Hippocampal formation (tissue), 2 donors: ENCODE results near the gene GRM7.
A peak's percentile ranks its signal among the peaks of the same experiment; 100 is the strongest.

Experiments used
- DNase-seq, 2 donors: peaks; one replicate each; lab custom pipeline; 2025; lab: John Stamatoyannopoulos, UW

GRM7 gene

DNA sequence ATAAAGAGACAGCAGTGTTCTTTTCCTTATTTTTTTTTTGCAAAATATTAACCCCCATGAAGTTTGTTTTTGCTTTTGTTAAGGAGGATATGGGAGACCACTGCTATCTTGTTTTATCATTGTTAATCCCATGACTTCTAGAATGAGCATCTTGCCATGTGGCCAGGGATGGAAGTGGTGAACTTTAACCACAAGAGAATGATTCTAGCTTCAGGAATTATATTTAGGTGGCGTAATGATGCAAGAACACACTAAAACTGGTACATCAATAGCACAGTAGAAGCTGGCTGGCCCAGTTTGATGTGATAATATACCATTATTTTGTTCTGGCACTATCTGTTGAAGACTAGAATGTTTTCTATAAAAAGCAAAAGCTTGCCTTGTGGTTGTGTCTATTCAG lies 720.9 kb downstream of the GRM7 start:
- no peak for DNase-seq

DNA sequence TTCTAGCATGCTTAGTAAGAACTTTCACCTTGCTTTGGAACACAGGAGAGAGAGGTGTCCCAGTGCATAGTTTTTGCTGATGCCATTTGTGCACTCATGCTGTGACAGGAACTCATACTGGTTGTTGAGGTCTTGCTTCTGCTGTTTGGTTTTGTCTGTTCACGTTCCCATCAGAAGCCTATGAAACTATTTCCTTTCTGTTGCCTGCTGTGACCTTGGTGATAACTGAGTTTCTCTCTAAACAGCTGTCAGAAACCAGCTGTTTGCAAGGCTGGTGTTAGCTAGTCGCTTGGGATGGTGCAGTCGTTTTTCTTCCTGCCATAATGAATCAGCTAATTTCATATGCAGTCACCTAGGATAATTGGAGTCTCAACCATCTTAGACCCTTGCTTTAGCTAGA lies 724.1 kb downstream of the GRM7 start:
- no peak for DNase-seq

DNA sequence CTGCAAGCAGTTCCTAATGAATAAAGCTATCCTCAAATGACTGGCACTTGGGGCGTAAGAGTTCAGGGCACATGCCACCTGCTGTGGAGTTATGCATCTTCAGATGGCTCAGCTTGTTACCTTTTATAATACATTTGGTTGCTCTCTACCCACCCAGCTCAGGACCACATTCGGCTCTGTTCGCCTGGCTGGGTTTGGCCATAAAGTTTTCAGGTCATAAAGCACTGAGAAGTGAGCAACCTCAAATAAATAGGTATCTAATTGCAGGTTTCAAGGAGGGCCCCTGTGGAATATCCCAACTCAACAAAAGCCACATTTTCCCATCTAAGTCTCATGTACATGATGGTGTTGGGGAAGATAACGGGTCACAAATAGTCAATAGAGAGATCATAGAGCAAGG lies 727.3 kb downstream of the GRM7 start:
- no peak for DNase-seq

DNA sequence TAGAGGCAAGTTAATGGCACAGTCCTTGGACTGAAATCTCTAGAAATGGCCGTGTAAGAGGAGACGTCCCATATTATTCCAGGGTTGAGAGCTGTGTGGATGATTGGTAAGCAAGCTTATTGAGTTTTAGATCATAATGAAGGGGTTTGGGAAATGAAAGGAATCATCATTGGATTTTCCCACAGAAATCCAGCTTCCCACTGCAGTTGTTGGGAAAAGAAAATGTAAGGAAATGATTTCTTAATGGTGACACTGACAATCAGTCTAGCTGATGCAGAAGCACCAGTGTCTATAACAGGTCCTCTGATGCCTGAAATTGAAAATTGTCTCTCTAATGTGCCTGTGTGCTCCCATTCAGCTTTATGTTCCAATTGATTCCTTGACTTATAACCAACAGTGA lies 728.6 kb downstream of the GRM7 start:
- no peak for DNase-seq

DNA sequence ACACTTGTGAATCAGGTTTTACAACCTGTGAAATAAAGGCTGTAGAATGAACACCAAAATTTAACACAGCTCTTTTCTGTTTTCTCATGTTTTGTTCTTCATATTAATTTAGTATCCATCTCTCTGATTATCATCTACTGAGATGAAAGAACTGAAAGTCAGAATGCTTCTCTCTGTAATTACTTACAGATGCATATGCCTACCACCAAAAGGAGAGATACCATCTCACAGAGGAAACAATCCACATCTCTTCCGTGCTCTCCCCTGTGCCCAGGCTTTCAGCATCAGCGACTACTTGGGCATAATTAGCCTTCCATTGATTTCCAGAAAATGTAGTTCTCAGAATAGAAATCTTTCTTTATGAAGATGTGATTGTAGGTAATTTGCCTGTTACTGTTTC lies 741.4 kb downstream of the GRM7 start:
- no peak for DNase-seq

DNA sequence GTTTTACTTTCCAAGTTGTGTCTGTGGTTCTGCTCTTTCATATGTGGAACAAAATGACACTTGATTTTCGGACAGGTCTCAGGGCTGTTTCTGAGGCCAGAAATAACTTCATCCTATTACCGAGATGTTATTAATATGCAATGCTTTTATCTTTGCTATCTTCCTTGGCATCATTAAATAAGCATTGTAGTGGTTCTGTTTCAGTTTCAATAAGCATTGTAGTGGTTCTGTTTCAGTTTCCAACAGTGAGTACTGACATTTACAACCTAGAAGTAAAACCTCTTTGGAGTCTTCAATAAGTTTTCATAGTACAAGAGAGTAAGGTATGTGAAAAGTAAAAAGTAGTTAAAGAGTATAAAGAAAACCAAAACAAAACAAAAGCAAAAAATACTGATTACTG lies 746.2 kb downstream of the GRM7 start:
- DNase-seq, result no peak

DNA sequence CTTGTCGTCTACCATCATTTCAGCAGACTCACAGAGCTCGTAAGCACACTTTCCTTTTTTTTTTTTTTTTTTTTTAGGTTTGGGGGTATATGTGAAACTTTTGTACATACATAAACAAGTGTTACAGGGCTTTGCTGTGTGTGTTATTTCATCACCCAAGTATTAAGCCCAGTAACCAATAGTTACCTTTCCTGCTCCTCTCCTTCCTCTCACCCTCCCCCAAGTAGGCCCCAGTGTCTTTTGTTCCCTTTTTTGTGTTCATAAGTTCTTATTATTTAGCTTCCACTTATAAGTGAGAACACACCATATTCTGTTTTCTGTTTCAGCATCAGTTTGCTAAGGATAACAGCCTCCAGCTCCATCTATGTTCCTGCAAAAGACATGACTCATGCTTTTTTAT lies 746.8 kb downstream of the GRM7 start:
- no peak for DNase-seq

DNA sequence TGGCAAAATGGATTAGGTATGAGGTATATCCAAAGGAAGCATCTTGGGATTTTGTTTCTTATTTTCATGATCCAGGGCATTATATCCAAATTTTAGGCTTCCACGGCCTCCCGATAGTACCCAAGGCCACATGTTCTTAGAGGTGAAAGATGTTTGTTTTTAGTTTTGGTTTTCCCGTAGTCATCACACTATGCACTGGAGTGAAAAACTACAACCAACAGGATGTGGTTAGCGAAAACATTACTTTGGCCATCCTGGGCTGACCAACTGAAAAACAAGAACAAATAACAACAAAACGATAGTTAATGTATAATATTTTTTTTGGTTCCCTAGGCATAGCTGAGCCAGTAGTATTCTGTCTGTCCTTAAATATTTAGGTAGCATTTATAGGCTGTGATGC lies 749.7 kb downstream of the GRM7 start:
- DNase-seq, result no peak

DNA sequence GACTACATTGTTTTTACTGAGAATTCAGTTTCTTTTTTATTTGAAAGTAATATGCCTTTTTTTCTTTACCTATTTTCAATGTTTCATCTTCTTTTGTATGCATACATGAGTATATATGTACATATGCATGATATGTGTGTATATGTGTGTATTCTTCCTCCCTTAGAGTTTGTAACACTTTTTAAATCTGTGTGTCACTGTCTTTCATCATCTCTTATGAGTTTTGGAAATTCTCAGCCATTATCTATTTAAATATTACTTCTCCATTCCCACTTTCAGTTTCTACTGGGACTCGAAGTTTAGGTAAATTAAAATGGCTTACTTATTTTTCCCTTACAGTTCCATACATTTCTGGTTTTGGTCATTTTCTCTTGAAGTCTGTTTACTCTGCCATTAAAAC lies 754.1 kb downstream of the GRM7 start:
- DNase-seq, result no peak

DNA sequence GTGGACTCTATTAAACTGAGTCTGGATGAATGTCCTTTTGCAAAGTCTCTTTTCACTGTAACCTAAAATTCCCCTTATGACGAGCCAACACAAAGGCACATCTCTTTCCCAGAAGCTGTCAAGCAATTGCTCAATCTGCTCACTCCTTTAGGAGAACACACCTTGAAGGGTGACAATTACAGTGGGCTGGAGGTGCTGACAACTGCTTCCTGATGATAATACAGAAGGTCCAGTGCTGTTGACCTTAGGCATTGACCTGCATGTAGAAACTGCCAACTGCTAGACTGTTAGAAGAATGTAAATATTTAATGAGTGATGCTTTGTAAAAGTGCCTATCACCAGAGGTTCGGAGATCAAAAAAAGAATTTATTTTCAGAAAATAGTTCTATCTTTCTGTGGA lies 757.7 kb downstream of the GRM7 start:
- no peak for DNase-seq

DNA sequence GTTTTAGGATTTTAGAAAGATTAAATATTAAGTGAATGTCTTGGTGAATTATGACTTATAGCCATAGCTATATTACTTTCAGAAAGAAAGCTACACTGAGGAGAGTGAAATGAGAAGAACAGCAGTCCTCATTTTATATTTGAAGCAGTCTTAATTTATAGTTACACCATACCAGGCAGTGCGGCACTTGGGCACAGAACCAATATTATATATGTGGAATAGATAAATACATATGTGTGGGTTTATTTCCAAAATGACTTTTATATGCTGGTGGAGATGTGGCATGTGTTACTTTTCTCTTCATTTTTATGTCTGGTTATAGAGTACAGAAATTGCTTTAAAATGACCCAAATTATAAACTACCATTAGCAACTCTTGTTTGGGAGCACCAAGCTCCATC lies 759.5 kb downstream of the GRM7 start:
- no peak for DNase-seq

DNA sequence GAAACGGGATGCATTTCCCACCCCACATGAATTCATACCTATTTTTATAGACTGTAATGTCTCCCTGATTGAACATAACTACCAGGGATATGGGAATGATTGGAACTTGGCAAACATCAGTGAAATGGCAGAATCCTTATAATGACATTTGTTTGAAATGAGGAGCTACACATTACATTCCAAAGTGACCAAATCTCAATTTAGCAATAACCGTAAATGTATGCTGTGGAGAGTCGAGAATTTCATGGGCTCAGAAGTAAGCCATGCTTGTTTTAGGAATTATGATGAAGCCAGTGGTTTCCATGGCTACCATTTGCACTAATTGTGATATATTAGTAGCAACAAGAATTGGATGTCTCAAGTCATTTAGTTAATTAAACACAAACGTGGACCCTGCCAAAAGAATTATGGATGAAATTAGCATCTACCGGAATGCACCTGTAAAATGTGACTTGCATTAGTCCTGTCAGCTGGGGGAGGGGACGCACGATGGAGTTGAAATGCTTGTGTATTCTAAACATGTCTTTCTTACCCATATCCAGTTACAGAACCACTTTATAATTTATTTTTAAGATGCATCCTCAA lies 760.2 kb downstream of the GRM7 start:
- no peak for DNase-seq

DNA sequence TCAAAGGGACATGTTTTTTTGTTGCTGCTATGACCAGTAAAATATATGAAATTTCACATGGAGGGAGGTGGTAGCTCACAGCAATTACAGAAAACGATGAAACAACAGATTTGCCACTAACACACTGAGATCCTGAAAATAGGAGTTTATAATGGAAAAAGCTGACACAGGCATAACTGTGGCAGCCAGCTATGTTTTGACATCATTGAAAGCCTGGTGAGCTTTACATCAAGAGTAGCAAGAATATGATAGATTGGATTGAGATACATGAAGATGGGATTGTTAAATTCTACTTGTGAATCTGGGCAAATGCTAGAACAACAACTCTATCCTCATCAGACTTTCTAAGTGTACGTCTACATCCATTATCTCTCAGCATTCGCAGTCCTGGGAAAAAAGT lies 760.7 kb downstream of the GRM7 start:
- no peak for DNase-seq

DNA sequence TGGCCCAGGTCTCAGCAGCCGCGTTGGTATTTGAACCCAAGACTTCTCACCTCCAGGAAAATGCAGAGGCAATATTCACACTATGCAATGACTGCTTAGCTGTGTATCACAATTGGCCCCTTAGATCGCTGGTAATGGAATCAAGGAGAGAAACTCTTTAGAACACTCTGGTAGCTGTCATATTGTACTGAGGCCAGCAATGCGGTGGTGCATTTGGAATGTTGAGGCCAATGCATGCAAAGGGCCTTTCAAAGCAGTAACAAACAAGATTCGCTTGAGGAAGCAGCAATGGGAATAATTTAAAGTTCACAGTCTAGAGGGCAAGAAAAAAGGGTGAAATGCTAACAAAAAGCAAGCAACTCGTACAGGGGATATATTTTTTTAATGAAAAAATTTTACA lies 764.1 kb downstream of the GRM7 start:
- DNase-seq, result no peak

DNA sequence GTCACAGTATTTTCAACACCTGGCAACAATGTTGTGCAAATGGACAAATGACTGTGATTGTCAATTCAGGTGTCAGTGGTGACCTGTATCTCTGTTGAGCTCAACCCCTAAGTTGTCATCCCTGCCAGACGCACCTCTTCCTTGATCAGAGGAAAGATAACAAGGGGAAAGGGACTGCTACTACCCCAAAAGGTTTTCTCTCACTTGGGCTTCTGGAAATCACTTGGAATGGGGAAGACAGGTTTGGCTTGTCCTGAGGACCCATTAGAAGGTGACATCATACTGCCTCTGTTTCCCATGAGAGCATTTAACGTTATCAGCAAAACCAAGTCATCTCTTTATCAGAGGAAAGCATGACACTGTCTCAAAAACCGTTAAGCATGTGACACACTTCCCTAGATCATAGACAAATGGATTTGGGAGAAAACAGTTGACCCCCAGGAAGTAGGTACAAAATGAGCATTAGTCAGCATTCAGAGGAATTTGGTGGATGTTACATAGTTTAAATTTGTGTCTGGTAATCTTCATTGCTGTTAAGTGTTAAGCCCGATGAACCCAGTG lies 769.5 kb downstream of the GRM7 start:
- no peak for DNase-seq

DNA sequence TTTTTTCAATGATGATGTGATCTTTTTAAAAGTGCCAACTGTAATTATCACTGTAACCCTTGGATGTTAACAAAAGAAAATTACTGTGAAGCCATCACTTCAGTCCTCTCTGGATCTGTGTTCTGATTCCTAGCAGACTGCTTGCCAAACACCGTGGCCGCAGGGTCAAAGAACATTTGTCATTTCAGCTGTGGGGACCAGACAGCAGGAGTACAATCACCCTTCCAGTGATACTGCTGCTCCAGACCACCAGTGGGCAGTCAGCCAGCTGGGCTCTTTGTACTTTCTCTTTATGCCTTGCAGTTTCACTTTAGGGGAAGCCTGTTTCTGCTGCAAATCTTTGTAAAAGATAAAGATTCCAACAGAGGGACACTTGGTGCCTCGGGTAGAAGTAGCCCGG lies 770.0 kb downstream of the GRM7 start:
- DNase-seq, result no peak

DNA sequence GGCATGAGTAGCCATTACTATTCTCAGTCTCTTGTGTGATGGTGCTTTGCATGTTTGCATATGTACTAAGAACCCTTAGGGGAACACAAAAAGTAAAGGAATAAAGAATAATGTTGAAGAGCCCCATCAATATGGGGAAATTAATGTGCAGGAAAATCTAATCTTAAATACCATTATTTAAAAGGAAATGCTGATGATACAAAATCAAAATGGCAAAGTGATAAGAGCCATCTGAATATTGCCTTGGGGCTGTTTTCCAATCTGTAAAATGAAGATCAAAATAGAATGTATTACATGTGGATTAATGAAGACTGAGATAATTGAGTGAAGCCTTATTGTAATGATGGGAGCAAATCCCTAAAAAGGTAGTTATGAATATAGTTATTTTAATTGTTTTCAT lies 771.4 kb downstream of the GRM7 start:
- DNase-seq, result no peak

DNA sequence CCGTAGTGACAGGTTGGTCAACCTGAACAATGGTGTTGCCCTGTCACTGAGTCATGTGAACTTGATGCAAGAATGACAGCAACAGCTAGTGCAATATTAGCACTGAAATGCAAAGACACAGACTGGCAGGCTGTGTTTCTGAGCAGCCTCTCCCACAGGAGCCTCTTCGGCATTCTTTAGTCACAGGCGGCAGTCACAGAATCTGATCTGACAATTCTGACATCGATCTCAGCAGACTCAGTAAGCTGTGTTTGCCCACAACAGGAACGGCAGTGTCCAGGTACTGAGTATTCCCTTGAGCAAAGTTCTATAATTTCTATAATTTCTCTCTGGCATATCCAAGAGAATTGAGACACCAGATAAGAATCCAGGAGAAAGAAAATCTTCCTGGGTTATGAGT lies 776.8 kb downstream of the GRM7 start:
- DNase-seq, result no peak

DNA sequence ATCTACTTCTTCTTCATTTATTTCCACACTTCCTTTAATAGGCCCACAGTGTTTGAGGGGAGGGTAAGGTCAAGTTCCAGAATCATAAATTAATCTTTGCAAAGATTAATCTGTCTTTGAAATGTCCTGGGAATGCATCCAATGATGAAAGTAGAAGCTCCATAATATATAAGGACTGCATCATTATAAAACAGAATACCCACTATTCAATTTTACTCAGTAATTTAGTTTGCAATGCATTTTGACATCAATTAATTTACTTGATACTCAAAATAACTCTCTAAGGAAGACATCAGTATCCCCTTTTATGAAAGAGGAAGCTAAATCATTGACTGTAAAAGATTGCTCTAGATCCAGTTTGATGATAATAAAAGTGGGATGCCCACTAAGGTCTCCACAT lies 777.2 kb downstream of the GRM7 start:
- DNase-seq, result no peak

DNA sequence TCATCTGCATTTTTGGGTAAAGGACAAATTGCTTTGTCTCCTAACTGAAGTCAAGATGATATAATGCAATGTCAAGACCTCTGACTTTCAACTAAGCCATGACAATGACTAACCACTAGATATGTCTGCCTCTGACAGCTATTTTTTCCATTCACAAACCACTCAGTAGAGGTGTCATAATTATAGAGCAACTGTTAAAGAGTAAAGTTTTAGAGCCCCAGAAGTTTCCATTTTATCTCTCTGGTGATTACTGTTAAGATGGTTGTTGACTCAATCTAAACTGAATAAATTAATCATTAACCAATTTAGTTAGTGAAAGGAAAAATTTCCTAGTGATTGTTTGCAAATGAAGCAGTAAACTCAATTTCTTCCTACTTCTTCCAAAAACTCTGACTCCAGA lies 779.9 kb downstream of the GRM7 start:
- no peak for DNase-seq

DNA sequence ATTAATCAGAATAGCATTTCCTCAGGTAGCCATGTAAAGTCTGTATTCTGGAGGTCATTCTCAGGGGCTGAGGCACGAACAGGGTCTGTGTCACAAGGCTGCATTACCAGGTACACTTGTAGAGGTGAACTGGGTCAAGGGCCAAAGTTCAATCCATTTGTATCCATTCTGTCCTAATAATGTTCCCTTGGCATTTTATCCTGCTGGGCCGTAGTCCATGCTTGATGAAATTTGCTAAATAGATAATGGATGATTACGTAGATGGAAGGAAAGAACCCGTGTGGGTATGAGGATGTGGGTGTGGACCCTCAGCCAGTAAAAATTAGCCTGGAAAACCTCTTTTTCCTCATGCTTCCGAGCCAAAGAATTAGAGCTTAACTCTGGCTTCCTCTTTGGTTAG lies 785.9 kb downstream of the GRM7 start:
- DNase-seq, result no peak

DNA sequence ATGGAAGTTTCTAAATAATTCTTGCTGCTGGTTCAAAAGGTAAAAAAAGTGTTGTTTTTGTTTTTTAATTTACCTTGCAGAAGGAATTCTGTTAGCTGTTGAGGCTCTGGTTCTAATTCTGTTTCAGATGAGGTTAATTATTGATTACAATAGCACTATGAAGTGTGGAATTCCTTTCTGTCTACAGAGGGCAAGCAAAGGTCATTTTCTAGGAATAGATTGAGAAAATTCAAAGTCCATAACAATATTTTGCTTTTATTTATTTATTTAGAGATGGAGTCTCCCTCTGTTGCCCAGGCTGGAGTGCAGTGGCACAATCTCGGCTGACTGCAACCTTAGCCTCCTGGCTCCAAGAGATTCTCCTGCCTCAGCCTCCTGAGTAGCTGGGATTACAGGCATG lies 789.6 kb downstream of the GRM7 start:
- DNase-seq, result no peak

DNA sequence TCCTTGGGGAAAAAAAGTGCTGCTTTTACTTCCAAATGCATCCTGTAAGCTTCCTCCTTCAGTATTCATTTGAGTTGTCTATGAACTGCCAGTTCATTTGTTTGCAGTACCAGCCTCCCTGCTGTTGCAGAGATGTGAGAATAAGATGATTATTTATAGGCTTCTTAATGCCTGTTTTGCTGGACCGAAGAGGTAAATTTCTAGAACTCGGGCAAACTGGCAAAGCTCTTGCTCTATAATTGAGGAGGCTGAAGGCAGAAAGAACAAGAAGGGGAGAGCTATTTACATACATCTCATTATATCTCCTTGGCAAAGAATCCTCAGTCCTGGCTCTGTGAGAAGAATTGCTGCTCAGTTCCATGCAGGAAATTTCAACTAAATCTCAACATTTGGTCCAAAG lies 790.4 kb downstream of the GRM7 start:
- DNase-seq, result peak in 1 of 2 donors; percentile 49
